ENCODE measurements around the gene RND3. TPM values are rescaled to one million over a fixed set of nuclear protein-coding genes. Genes with fewer than 3 reads are reported as not detected.

RND3 gene
- total RNA-seq, 4 donors from 2014 or later: 67.3 to 163 (median 97.1) TPM

DNA sequence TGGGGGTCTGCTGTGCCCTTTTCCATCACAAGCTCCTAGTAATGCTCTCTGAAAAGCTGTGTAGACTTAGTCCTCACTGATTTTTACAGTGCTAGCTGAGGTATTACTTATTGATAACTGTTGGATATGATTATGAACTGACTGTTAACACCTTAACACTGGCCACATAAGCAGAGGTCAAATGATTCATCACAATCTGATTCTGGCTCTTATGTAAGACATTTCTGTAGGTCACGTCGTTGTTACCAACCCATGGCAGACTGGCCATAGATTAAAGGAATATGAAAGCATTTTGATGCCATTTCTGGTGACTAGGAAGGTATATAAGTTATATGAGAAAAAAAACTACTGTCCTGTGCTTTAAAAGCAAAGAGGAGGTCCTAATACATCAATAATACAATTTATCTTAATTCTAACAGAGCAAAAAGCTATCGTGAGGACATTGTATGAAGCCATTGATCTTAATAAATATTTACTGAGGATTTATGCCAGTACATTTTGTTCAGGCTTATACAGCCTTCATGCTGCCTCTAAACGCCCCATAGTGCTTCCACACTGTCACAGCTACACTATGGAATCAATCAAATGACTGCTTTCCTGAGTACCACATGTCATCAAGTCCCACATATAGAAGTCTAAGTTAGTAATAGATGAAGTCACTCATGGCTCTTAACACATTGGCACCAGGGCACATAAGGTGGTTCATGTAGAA, 6.9 kb upstream of the RND3 start:
- intact Hi-C loops (cut with DNase I): no loop called here
- Histone ChIP-seq H3K9me3 (no peaks in the 10 kb centered on the region), H3K4me3 (no peak overlapping the region), H3K4me1 (peaks cover 0 to 11% (median 0%) of the 10 kb centered on the region in 3 donors), H3K27ac (no peak overlapping the region), H3K27me3 (no peaks in the 10 kb centered on the region), H3K36me3 (no peaks in the 10 kb centered on the region)
- WGBS, 2 donors: 61 to 76% methylated on average over 4 of the region's 4 CpGs
- TF ChIP-seq, protein P1, sequence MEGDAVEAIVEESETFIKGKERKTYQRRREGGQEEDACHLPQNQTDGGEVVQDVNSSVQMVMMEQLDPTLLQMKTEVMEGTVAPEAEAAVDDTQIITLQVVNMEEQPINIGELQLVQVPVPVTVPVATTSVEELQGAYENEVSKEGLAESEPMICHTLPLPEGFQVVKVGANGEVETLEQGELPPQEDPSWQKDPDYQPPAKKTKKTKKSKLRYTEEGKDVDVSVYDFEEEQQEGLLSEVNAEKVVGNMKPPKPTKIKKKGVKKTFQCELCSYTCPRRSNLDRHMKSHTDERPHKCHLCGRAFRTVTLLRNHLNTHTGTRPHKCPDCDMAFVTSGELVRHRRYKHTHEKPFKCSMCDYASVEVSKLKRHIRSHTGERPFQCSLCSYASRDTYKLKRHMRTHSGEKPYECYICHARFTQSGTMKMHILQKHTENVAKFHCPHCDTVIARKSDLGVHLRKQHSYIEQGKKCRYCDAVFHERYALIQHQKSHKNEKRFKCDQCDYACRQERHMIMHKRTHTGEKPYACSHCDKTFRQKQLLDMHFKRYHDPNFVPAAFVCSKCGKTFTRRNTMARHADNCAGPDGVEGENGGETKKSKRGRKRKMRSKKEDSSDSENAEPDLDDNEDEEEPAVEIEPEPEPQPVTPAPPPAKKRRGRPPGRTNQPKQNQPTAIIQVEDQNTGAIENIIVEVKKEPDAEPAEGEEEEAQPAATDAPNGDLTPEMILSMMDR (IDR thresholded peaks at IDR 0.05): no peak
- no peak for TF ChIP-seq POLR2A (IDR thresholded peaks at IDR 0.05)
- no peak for DNase-seq

DNA sequence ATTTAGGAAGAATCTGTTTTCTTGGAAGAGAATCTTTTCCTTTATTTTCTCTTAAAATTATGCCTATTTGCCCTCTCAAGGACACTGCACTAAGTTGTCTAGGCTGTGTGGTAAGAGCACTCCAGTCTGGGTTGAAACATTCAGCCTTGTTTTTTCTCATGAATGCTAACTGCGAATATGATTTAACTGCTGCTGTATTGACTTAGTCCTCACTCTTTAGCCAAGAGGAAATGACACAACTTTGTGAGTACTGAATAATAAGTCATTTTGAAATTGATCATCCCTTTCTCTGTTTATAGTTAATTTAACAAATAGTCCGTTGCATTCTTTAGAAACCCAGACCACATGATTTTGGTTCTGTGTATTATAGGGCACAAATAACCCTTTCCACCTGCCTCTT, 4.5 kb upstream of the RND3 start:
- H3K4me1 ChIP-seq: peaks cover 0 to 11% (median 0%) of the 10 kb centered on the region in 3 donors
- no peak for DNase-seq
- H3K9me3 ChIP-seq: no peaks in the 10 kb centered on the region
- no peak for TF ChIP-seq POLR2A (IDR thresholded peaks at IDR 0.05)
- TF ChIP-seq, protein P1 (IDR thresholded peaks at IDR 0.05): no peak
- no peaks in the 10 kb centered on the region for H3K27me3 ChIP-seq
- H3K4me3 ChIP-seq: no peak overlapping the region
- no peaks in the 10 kb centered on the region for H3K36me3 ChIP-seq
- 38 to 48% methylated on average over 2 of the region's 2 CpGs for WGBS, 2 donors
- intact Hi-C loops (cut with DNase I): no loop called here
- H3K27ac ChIP-seq: no peak overlapping the region

DNA sequence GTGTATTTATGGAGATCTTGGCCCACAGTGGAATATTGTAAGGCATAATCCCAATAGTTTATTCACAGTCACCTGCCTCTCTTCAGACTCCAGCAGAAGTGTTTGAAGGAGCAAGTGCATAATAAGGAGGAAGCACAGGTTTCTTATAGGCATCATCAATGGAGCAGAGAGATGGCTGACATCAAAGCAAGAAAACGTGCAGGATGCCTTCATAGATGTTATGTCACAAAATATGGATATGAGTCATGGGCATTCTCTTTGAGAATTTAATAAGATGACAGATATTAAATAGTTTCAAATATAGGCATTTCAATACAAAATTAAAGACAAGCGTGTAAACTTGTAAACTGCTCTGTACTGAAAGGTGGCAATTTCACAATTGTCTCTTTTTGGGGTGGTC, 4.0 kb upstream of the RND3 start:
- intact Hi-C loops (cut with DNase I): no loop called here
- H3K4me3 ChIP-seq: no peak overlapping the region
- H3K36me3 ChIP-seq: no peaks in the 10 kb centered on the region
- no peak overlapping the region for H3K27ac ChIP-seq
- WGBS, 2 donors: 60 to 67% methylated on average over 2 of the region's 2 CpGs
- no peaks in the 10 kb centered on the region for H3K9me3 ChIP-seq
- peaks cover 0 to 9% (median 0%) of the 10 kb centered on the region in 3 donors for H3K4me1 ChIP-seq
- DNase-seq: no peak
- no peak for TF ChIP-seq POLR2A (IDR thresholded peaks at IDR 0.05)
- TF ChIP-seq, protein P1 (IDR thresholded peaks at IDR 0.05): no peak
- H3K27me3 ChIP-seq: no peaks in the 10 kb centered on the region

DNA sequence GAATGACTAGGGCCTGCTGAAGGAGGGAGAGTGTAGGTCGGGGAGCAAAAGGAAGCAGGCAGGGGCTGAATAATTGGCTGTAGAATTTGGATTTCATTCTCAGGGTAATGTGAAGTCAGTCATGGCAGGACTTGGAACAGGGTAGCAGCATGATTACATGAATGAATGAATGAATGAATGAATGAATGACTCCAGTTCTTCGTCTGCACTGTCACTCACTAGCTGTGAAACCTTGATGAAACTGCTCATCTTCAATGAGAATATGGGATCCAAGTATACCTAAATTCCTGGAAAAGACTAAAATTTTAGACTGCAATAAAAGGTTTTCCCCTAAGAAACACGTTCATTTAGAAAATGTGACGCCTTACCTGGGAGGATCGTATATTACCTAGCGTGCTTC, 3.0 kb upstream of the RND3 start:
- Histone ChIP-seq H3K4me3 (no peak overlapping the region), H3K27ac (no peak overlapping the region), H3K4me1 (no peaks in the 10 kb centered on the region), H3K27me3 (peaks cover 0 to 9% (median 0%) of the 10 kb centered on the region in 4 donors), H3K36me3 (no peaks in the 10 kb centered on the region), H3K9me3 (no peaks in the 10 kb centered on the region)
- WGBS, 2 donors: 76 to 81% methylated on average over 6 of the region's 6 CpGs
- DNase-seq: no peak
- intact Hi-C loops (cut with DNase I): no loop called here
- no peak for TF ChIP-seq POLR2A (IDR thresholded peaks at IDR 0.05)
- TF ChIP-seq, protein P1 (IDR thresholded peaks at IDR 0.05): no peak

DNA sequence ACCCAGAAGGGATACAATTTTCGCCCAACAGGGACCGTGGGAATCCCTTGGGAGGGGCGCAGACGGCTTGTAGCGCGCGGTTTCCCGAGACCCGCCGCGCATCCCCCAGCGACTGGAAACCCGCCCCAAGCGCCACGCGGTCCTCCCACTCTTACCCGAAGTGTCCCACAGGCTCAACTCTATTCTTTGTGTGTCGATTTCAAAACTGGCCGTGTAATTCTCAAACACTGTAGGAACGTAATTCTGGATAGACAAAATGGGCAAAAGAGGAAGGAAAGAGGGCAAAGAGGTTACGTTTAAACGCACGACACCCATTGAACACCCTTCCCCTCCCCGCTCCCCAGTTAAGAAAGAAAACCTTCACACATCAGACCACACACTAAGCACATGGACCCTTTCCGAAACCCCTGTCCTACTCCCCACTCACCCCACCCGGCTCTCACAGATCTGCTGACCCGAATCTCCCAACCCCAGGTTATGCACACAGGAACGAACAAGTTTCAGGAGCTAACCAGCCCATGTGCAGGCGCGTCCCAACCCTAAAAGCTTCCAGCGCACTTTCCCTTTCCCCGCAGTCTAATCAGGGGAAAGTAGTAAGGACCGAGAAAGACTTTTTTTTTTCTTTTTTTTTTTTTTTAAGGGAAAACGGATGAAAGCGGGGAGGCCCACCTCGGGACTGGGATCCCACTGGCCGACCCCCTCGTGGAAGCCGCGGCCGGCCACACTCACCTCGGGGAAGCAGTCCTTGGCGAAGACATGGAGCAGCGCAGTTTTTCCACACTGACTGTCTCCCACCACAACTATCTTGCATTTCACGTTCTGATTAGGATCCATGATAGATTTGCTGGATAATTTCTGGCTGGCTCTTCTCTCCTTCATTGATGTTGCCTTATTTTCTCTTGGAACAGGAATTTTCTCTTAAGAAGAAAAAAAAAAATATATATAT, 655 bp downstream of the RND3 start:
- intact Hi-C loops (cut with DNase I): loop anchor here (10.0 kb wide), 1 partner anchor 892 kb away; no protein-coding TSS in a partner anchor
- H3K36me3 ChIP-seq: no peaks in the 10 kb centered on the region
- peaks cover 0 to 11% (median 0%) of the 10 kb centered on the region in 4 donors for H3K27me3 ChIP-seq
- peak overlapping the region; percentile 94 to 99 (median 97) for H3K27ac ChIP-seq
- H3K9me3 ChIP-seq: no peaks in the 10 kb centered on the region
- DNase-seq: no peak
- H3K4me1 ChIP-seq: peaks cover 0 to 32% (median 19%) of the 10 kb centered on the region in 3 donors
- H3K4me3 ChIP-seq: peak overlapping the region; percentile 66 to 80 (median 78)
- WGBS, 2 donors: 2 to 4% methylated on average over 40 to 43 of the region's 45 CpGs
- TF ChIP-seq POLR2A (IDR thresholded peaks at IDR 0.05): no peak
- TF ChIP-seq, protein P1 (IDR thresholded peaks at IDR 0.05): no peak

All from esophagus squamous epithelium (tissue), 5 donors.